ENCODE measurements around the gene CIB2.

CIB2 gene

DNA sequence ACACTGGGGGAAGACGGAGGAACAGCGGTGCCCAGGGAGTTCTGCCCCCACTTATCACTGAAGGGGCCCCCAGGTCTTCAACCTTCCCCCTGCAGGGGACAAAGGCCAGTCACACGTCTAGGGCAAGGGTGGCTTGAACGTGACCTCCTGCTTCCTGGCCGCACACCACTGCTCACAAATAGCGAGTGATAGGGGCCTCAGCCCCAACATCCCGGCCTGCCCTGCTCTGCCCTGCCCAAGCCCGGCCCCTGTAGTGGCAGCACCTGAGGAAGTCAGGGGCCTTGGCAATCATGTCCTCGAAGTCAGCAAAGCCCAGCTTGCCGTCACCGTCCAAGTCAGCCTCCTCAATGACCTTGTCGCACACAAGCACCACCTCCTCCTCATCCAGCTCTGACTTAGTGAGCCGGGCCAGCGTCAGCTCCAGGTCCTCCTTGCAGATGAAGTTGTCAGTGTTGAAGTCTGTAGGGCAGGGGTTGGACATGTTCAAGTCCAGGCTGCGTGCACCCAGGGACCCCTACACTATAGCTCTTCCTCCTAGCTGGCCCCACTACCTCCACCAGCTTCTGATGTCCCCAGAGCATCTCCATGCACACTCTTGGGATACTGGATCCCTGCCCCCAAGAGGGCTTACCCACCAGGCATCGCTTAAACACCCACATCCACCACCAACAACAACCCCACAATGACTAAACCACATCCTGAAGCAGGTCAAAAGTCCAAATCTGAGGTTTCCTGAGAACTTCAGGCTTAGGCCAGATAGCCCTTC lies 25.6 kb downstream of the CIB2 start:
- no peak for DNase-seq

DNA sequence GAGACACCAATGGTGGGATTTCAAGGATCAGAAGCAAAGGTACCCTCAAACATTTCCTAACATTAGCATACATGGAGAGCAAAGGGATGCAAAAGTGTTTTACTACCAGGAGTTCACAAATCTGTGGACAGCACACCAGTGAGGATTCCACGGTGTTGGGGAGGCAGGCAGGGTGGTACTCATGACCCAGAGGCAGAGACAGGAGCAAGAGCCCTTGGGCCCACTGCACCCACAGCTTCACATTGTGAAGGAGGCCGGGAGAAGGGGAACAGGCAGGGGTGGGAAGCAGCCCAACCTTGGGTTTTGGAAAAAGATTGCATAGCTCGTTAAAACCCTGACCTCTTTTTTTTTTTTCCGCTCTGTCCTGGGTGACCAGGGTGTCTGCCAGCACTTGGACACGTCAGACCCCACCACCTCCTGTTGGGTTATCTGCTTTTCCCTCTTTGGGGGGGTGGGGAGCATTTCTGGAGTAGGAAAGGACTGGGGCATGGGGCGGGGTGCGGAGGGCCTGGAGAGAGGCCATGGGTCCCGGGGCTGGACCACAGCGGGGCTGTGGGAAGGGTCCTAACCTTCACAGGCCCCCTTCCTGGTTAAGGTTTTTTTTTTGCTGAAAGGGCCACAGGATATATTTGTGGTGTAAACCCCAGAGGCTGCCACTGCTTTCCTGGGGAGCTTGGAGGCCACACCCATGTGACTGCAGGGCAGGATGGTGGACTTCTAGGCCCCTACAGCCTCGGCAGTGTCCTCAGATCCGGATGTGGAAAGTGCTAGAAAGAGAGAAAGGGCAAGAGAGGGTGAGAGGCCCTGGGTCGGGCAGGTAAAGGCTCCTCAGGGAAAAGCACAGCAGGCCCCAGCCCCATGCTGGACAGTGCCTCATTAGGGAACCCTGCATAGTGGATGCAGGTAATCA lies 26.4 kb downstream of the CIB2 start:
- no peak for DNase-seq

DNA sequence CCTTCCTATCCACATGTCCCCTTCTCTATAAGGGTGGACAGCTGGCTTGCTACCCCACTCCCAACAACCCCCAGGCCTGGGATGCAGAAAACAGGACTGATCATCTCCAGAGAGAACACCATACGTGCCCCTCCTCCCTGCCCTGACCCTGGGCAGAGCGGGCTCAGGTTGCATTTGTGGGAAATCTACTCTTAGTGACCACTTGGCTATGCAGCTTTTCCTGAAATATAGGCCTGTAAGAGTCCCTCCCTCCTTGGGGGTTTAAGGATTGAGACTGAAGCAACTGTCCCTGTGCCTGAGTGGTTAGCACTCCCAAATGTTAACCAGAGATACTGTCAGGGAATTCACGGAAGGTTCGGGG lies 27.1 kb downstream of the CIB2 start:
- no peak for DNase-seq

DNA sequence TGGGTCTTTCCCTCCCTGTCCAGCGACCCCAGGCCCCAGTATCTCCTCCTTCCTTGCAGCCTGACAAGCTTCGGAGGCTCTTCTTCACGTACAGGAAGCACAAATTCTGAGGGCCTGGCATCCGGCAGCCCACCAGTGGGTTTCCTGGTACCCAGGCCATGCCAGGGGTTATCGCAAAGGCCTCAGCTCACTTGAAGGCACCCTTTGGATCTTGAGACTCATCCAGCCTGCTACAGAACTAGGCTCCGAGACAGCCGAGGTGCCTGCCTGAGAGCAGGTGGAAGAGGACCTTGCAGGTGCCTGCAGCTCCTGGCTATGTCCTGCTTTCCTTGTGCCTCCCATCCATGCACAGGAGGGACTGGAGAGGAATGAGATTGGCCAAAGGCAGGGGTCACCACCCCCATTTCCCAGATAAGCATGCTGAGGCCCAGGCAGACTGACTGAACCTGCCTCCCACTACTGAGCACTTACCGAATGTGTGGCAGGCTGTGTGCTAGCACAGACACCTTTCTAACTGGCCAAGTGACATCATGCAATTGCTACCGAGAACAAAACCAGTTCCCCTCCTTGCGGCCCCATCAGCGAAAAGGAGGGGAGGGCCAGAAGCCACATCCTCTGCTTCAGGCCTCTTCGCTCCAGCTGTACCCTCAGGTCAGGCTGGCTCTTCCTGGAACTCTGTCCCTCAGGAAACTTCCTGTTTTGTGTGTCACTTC lies 27.7 kb downstream of the CIB2 start:
- DNase-seq: peak; percentile 64

DNA sequence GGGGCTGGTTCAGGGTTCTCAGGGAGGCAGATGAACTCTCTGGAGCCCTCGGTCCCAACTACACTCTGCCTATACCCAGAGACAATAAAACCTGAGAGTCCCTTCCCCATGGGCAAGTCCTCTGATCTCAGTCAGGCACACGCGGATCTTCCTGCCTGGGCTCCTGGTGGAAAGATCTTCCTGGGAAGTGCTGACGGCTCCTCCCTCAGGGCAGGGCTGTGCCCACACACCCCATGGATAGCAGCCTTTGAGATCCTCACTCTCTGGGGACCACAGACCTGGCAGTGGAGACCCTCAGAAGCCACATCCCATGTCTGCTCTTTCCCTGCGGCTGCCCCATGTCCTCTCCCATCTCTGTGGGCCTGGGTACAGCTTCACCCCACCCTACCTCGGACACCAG lies 28.5 kb downstream of the CIB2 start:
- DNase-seq: no peak

DNA sequence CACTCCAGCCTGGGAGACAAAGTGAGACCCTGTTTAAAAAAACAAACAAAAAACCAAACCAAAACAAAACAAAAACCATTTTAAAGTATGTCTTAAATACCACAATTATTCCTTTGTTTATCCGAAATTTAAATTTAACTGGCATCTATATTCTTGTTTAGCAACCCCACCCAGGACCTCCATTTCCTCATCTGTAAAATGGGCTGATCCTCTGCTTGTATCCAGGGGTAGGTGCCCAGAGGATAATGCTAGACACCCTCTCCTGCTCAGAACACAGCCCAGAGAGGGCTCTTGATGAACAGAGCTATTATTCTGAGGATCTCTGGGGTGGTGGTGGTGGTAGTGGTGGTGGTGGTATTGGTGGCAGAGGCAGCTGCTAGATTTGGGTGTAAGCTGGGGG lies 29.0 kb downstream of the CIB2 start:
- no peak for DNase-seq

DNA sequence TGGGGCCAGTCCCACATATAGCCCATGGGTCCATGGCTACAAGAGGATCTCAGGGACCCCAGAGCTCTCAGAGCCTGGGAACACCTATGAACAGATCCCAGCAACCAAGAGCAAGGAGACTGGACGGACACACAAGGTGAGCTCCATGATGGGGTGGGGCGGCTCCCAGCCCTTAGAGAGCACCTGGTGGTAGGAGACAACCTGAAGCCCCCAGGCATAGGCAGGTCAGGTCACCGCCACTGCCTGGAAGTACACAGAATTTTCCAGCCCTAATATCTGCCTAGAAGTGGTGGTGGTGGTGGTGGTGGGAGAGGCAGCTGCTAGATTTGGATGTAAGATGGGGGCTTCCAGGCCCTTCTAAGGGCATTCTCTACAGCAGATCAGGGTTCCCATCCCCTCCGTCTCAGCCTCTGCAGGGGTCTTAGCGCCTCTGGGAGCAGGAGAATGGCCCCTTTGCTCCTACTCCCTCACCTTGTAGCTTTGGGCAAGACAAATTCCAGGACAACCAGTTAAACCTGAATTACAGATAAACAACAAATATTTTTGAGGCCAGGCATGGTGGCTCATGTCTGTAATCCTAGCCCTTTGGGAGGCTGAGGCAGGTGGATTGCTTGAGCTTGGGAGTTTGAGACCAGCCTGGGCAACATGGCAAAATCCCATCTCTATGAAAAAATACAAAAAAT lies 29.7 kb downstream of the CIB2 start:
- no peak for DNase-seq

DNA sequence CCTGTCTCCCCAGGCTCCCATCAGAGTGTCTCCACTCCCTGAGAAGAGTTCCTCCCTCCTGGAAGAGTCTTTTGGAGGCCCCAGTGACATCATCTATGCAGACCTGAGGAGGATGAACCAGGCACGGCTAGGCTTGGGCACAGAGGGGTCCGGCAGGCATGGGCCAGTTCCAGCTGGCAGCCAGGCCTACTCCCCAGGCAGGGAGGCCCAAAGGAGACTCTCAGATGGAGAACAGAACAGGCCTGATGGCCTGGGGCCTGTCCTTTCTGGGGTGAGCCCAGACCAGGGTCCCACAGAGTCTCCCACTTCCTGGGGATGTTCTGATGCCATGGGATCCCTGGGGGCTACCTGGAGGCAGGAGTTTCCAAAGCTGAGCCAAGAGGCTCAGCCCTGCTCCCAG lies 30.4 kb downstream of the CIB2 start:
- no peak for DNase-seq

DNA sequence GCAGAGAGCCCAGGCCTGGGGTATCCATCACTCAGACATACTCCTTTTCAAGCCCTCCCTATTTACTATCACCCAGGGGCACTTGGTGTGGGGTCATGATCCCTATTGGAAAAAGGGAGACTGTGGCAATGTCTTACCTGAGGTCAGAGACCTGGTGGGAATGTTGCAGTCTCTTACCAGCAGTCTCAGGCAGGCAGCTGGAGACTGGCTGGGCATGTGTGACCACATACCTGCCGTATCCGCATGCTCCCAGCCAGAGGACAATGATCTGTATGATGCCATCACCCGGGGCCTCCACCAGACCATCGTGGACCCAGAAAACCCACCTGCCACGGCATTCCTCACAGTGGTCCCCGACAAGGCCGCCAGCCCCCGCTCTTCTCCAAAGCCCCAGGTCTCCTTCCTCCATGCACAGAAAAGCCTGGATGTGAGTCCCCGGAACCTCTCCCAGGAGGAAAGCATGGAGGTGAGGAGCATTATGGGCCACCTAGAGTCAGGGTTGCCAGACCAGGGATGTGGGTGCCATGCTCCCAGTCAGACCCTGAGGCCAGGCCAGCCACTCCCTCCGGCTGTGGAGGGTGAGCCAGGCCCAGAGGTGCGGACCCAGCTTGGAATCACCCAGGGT lies 33.0 kb downstream of the CIB2 start:
- DNase-seq: no peak

DNA sequence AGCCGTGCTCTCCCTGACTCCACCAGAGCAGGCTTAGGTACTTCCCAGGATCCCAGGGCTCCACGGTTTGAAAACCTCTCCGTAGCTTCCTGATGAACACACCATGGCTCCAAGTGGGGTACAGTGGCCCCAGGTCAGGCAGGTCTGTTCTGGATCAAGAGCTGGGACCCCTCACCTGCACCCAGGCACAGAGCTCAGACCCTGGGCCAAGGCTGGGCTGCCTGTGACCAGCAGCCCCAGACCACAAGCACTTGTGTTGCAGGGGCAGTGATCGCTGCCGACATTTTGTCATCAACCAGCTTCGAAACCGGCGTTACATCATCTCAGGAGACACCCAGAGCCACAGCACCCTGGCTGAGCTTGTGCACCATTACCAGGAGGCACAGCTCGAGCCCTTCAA lies 33.6 kb downstream of the CIB2 start:
- DNase-seq: no peak

DNA sequence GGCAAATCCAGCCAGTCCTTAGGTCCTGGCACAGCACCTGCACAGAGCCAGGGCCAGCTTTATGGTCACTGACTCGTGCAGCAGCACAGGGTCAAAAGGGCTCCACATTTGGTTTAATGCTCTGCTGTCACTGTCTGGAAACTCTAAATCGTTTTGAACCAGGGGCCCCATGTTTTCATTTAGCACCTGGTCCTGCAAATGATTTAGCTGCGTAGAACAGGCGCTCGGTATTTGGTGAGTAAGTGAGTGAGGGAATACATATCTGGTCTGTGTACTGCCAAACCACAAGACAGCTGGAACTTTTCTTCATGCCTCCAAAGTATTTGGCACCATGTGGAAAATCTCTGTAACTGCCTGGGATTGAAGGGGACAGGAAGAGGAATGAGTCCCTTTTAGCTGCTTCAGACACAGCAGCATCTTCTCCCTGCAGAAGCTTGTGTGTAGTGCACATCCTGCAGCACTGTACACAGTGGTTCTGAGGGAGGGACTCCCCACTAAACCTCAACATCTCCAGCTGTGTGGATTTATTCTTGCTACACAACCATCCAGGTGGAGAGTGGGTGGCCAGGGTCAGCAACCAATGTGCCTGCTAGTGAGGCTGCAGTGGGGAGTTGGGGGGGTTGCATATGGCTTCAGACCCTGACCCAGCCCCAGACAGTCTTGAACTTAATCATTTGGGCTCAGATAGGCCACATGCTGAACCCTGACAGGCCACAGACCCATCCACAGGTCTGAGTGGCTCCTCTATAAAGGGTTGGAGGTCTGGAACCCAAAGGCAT lies 37.8 kb downstream of the CIB2 start:
- DNase-seq: no peak

DNA sequence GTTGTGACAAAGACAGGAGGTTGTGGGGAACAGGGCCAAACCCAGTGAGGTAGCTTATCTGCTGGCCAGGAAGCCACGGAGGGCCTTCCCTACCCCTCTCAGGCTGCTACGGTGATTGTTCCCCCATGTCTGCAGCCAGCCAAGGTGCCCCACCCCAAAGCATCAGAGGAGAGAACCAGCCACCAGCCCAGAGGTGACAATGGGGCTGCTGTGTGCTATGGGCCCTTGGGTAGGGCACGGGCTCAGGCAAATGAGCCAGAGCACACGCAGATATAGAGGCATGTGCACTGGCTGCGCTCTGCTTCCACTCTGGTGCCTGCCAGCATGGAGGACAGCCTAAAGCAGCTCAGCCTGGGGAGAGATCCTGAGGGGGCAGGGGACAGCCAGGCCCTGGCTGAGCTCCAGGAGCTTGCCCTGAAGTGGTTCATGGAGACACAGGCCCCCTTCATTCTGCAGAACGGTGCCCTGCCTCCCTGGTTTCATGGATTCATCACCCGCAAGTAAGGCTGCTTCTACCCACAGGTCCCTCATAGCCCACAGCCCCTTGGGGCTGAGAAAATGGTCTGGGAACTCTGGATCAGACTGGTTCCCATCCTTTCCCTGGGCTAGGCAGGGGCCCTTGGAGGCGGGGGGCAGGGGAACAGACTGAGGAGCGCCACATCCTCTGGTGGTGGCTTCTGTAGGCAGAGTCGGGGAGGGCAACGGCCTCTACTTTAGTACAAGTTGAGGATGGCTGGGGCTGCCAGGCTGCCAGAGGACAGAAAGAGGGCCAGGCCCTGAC lies 38.8 kb downstream of the CIB2 start, which contains the start of gene SH2D7:
TSS of gene SH2D7 (plus strand) at position 301 of the 781 bp plus-strand sequence. CDS start at position 325, 24 bp downstream.
- no peak for DNase-seq

DNA sequence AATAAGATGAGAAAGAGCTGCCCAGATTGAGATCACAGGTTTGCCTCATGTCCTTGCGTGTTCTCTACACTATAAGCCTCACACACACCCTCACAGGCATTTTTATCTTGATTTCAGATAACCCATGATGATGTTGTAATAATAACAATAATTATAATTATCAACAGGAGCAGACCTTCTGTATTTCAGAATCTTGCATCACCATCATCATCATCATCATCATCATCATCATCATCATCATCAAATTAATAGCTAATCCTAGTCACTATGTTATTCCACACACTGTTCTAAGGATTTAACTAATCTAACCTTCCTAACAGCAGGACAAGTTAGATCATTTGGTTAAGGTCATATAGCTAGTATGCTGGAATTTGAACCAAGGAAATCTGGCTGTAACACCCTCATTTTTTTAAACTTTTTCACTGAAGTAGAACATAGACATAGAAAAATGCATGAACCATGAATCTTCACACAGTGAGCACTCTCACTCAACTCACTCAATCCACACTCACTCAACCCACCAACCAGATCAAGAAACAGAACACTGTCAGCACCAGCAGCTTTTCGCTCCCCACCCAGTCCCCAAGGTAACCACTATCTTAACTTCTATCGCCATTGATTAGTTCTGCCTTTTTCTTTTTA lies 40.7 kb downstream of the CIB2 start:
- DNase-seq: no peak

DNA sequence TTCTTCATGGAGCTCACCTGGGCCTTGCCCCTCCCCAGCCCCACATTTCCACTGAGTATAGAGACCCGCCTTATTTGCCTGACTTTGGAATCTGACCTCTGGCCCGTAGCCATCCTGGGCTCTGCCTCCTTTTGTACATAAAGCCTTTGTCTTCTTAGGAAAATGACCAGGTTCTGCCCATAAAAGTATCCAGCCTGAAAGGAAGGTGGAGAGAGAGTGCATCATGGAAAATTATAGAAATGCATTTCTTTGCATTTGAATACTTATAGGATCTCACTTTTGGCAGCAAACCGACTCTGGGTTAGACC lies 42.5 kb downstream of the CIB2 start:
- DNase-seq: no peak

DNA sequence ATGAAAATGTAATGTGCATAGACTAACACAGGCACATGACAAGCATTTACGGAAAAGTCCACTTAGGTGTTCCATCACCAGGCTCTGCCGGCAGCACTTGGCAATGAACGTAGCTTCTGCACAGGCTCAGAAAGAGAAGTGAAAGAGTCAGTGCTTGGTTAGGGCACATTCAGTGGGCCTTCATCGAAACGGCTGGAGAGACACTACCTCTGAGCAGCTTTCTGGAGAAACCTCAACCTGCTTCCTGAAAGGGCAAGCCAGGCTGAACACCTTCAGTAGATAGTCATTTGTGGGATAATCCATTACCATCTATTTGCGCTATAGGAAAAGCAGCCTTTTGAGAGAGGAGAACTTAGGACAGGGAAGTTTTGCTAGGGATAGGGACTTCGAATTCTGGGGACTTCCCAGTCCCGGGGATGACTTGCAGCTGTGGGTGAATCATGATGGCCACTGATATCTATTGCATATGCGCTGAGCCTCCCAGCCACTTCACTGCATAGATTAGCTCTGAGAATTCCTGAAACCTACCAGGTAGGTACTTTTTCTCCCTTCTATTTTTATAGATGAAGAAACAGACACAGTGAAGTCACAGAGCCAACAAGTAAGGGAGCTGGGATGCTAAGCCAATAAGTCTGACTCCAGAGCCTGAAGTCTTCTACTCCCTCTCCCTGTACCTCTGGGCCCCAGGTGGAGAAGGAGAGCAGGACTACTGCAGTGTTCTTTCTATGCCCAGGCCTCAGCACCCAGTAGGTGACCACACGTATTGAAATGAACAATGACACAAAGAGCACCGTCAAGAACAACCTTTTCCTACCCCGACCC lies 43.1 kb downstream of the CIB2 start:
- no peak for DNase-seq

DNA sequence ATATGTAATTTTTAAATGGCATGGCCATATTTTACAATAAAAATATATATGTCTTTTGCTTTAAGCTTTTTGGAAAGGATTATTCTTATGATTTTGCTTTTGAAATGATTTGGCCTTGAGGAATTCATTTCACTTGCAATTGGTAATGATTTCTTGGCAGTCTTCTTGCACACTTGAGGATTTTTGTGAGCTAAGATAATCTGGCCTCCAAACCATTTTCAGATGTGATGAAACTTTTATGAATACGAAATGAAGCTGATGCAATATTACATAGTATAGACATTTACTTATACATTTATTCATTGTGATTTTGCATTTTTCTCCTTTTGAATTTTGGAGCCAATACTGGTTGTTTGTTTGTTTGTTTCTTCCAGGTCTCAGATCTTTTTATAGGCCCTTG lies 45.3 kb downstream of the CIB2 start:
- DNase-seq: no peak

DNA sequence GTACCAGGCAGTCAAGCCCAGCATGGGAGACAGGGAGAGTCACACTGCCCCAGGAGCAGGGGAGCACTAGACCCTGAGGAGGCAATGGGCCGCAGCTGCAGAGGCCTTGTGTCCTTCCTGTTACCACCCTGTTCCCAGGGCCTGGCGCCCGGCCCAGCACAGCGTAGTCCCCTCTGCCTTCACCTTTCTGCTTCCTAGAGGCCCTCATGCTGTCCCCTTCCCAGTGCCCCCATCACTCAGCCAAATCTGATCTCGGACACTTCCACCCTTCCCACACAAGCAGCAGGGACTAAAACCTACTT lies 46.8 kb downstream of the CIB2 start:
- no peak for DNase-seq

DNA sequence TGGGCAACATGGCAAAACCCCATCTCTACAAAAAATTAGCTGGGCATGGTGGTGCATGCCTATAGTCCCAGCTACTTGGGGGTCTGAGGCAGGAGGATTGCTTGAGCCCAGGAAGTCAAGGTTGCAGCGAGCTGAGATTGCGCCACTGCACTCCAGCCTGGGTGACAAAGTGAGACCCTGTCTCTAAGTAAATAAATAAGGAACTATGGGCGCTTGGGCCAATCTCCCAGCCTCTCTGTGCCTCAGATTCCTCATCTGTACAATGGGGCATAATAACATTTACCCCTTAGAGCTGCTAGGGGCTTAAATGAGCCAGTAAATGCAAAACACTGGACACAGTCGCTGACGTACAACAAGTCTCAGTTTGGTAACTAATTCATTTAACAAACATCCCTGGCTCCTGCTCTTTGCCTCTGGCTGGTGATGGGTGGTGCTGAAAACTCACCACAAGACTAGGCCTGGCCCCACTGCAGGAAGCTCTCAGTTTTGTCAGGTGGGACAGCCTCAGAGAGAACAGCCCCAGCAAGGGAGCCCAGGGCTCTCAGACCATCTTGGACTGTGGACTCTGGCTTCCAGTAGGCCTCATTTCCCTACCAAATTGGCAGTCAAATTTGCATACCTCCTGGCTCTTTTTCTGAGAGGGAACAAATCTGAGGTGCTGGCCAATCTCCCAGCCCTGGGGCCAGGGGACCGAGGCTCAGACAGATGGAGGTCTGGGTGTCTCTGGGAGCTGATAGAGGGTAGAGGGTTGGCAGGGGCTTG lies 47.4 kb downstream of the CIB2 start:
- DNase-seq: no peak

DNA sequence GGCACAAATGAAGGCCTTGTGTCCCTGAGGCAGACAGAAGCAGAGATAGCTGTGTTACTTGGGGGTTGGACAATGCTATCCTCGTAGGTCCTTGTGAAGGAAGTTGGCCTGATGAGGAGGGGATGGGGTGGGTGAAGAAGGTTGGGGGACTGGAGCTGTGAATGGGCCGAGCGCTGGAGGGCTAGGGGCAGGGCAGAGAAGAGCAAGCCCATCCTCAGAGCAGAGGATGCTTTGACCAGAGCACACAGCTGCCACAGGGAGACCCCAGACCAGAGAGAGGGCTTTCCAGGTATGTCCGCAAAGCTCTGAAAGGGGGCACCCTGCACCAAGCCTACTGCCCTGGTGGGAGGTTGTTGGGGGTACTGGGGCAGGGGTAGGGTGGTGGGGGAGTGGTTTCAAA lies 48.1 kb downstream of the CIB2 start:
- no peak for DNase-seq

All from CD4-positive, alpha-beta T cell treated with Interleukin-12 subunit alpha and Interleukin-12 subunit beta, for 1 hour (primary cell).